ENCODE results near the gene SLC16A2.
A peak's percentile ranks its signal among the peaks of the same experiment; 100 is the strongest.
"Not testable (repeated sequence)": the region's sequence is repeated elsewhere in the genome, so short reads cannot be mapped to it uniquely, and the experiment has no call there.

Gene SLC16A2

GRCh38 chrX:74446876-74447275 lies 25.6 kb downstream of the SLC16A2 start:
- no peak for DNase-seq (ENCODE audit: low read depth)

DNA sequence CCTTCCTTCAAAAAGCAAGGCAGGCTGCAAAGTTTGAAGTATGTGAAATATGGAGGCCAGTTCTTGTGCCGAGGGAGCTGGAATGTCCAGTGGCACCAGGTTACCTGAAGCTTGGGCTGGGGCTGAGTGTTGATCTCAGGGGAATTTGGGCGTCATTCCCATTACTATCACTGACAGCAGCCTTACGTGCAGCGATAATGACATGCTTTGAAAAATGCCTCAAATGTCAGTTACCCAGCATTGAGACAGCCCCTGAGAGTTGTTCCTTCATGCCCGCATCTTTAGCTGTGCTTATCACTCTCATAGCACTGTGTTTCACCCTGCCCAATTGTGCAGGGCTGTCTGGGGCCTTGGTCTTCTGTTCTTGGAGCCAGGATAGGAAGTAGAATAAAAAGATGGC lies 27.4 kb downstream of the SLC16A2 start:
- no peak for DNase-seq (ENCODE audit: low read depth)

GRCh38 chrX:74449322-74449936 lies 28.1 kb downstream of the SLC16A2 start:
- DNase-seq (ENCODE audit: low read depth) = peak; percentile 3

DNA sequence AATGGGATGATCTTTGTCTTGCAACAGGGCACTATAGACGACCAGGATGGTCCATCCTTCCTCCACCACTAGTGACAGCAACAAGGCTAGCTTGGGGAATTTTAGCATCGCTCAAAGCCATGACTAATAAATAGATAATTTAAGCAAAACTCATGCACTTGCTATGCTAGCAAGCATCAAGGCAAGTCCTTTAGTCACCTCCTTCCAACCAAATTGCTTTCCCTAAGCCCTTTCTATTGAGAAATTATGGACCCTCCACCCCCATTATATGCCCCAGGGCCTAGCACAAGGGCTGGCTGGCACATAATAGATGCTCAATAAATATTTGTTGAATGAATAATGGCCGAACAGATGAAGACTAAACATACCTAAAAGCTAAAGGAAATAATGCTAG lies 28.6 kb downstream of the SLC16A2 start:
- no peak for DNase-seq (ENCODE audit: low read depth)

DNA sequence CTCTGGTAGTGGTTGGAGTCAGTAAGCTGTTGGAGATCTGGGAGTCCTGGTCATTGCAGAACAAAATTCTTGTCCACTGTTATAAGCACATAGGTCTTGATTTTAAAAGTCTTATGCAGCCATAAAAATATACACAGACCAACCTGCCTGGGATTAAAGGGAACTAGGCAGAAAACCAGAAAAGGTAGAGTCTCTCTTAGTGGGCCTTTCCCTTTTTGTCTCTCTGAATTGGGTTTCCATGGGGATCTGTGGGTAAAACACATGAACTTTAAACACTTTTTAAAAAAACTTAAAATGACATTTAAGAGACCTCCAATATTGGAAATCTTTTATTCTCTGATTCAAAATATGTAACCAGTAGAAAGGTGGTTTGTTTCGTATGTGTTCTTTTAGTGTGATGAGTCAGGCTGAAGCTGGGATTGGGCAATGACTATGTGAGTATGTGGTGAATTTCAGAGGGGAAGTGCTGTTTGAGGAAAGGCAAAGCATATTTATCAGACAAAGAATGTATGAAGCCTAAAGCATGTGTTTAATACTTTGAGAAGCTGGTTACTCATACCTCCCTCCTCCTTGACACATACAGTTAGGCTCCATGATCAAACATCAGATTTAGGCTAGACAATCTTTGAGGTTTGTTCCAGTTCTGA lies 29.6 kb downstream of the SLC16A2 start:
- DNase-seq (ENCODE audit: low read depth) = no peak

GRCh38 chrX:74451450-74452198 lies 30.3 kb downstream of the SLC16A2 start:
- DNase-seq (ENCODE audit: low read depth) = no peak

DNA sequence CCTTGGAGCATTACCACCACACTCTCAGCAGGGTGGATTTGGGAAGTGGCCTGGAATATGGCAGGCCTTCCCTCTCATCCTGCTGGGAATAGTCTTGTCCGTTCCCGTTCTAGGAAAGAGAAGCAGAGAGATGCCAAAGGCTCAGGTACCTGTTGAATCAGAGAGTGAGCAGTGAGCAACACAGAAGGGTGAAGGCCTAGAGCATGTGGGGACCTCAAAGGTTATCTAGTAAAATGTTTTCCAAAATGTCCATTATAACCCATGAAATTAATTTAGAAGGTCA lies 30.8 kb downstream of the SLC16A2 start:
- no peak for DNase-seq (ENCODE audit: low read depth)

- no peak for DNase-seq (ENCODE audit: low read depth)
Measured at GRCh38 chrX:74453178-74453577, 31.9 kb downstream of the SLC16A2 start.

DNA sequence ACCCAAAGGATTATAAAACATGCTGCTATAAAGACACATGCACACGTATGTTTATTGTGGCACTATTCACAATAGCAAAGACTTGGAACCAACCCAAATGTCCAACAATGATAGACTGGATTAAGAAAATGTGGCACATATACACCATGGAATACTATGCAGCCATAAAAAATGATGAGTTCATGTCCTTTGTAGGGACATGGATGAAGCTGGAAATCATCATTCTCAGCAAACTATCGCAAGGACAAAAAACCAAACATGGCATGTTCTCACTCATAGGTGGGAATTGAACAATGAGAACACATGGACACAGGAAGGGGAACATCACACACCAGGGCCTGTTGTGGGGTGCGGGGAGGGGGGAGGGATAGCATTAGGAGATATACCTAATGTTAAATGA lies 32.9 kb downstream of the SLC16A2 start:
- DNase-seq (ENCODE audit: low read depth) = not testable (repeated sequence)

- DNase-seq (ENCODE audit: low read depth) = no peak
Measured at GRCh38 chrX:74458736-74459135, 37.4 kb downstream of the SLC16A2 start.

DNA sequence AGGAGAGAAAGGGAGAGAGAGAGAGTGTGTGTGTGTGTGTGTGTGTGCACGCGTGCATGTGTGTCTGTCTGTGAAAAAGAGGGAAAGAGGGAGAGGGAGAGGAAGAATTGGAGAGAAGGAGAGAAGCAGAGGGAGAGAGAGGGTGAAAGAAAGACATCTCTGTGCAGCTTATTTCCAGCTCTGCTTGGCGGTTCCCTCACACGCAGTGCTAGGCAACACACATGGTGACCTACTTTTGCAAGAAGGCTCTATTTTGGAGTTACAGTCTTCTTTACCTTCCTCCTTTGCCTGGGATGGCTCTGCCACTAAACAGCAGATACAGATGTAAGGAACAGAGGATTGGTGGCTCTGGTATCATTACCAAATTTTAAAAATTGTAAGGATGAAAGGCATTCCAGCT lies 40.1 kb downstream of the SLC16A2 start:
- DNase-seq (ENCODE audit: low read depth) = no peak

- no peak for DNase-seq (ENCODE audit: low read depth)
Measured at GRCh38 chrX:74464722-74465121, 43.4 kb downstream of the SLC16A2 start.

DNA sequence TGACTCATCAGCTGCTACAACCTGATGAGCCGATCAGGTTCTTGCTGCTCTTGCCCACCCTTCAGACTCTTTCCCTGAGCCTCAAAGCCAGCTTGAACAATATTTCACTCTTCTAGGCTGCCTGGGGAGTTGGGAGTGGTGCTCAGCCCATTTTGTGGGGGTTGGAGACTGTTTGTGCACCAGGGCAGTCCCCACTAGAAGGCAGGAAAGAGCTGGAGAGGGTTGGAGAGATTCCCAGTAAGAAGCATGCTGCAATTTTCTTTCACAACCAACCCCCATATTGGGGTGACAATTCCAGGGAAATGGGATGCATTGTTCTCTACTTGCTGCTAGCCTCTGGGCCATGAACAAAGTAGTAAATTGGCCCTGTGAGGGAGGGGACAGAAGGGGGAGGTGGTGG lies 44.1 kb downstream of the SLC16A2 start:
- DNase-seq (ENCODE audit: low read depth) = no peak

DNA sequence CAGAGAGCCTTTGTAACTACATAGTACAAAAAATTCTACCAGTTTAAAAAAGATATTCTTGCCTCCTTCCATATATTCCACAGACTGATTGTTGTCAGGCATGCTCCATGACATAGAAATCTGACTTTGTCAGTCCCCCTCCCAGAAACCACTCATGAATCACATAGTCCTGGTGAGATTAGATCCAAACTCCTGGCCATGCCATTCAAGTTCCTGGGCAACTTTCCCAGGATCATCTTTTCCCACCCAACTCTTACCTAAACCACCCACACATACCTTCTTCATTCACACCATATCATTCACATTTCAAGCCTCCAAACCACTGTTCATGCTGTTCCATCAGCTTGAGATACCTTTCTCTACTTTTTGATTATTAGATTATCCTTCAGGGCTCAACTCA lies 46.4 kb downstream of the SLC16A2 start:
- no peak for DNase-seq (ENCODE audit: low read depth)

DNA sequence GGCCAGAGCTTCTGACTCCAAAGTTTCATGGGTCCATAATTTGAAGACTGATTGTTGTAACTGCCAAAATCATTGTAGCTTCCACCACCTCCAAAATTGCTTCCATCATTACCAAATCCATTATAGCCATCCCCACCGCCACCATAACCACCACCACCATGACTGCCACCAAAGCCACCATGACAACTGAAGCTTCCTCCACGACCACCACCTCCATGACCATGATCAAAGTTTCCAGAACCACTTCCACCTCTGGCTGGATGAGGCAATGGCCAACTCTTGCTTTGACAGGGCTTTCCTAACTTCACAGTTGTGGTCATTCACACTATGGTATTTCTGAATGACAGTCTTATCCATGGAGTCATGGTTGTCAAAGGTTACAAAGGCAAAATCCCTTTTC lies 51.8 kb downstream of the SLC16A2 start:
- DNase-seq (ENCODE audit: low read depth) = not testable (repeated sequence)

DNA sequence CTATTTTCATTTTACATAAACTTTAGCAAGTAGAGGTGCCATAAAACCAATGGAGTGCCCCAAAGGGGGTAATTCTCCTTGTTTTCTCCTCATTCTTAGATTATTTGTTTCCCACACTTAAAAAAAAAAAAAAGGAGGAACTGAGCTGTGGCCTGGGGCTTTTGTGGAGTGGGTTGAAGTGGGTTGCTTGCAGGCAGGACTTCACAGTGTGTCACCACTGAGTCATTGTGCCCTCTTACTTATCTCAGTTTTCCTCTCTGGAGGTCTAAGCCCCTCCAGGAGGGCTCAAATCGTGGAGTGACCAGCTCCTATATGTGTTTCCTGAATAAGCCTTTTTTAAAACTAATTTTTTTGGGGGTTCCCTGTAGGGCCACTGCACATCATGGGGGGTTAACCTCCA lies 69.0 kb downstream of the SLC16A2 start:
- no peak for DNase-seq (ENCODE audit: low read depth)

DNA sequence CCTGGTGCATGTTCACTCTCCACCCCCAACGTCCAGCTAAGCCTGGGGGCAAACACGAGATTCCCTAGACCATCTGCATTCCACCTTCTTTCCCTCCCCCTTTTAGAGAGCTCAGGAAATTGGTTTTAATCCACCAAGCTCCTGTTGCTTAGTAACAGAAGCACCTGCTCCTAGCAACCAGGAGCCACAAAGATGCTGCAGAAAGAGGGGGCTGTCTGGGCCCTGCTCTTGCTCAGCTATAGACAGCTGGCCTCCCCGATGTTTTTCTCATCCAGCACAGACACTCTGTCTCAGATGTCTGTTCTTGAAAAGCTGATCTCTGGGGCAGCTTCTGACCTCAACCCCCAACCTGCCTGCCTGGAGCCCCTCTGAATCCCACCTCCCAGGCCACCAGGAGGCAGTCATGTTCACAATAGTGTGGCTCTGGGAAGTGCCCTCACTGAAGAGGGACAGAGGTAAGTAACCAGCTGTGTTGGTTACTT lies 71.5 kb downstream of the SLC16A2 start:
- DNase-seq (ENCODE audit: low read depth) = peak; percentile 2

DNA sequence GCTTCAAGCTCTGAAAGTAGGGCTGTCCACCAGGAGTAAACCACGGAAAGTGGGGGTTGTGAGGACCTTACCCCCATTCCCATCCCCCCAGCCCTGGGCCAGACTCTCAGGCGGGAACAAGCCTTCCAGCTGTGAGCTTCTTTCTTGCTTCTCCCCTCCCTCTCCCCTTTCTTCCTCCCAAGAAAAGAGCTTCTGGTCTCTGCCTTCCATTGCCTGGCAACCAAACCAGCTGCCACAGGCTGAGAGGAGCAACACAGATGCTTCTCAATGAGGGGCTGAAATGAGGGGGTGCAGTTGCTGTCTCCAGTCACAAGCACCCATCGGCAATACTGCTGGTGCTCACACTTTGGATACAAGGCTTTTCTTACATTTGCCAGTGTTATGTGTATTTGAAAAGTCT lies 72.5 kb downstream of the SLC16A2 start:
- DNase-seq (ENCODE audit: low read depth) = no peak

- DNase-seq (ENCODE audit: low read depth) = no peak
Measured at GRCh38 chrX:74498924-74499323, 77.6 kb downstream of the SLC16A2 start.

GRCh38 chrX:74500067-74500466 lies 78.8 kb downstream of the SLC16A2 start:
- DNase-seq (ENCODE audit: low read depth) = no peak

DNA sequence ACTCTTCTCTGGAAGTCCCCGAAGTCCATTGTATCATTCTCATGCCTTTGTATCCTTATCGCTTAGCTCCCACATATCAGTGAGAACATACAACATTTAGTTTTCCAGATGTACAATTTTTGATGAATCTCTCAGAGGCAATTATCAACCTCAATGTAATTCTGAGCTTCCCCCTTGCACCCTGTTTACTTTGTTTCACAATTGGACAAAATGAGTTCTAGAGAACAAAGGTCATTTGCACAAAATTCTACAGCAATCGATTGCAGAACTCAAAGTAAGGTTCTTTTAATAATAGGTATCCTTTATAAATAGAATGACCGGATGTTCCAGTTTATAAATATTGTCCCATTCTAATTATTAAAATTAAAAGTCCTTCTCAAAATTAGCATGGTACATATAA lies 79.3 kb downstream of the SLC16A2 start:
- DNase-seq (ENCODE audit: low read depth) = no peak

DNA sequence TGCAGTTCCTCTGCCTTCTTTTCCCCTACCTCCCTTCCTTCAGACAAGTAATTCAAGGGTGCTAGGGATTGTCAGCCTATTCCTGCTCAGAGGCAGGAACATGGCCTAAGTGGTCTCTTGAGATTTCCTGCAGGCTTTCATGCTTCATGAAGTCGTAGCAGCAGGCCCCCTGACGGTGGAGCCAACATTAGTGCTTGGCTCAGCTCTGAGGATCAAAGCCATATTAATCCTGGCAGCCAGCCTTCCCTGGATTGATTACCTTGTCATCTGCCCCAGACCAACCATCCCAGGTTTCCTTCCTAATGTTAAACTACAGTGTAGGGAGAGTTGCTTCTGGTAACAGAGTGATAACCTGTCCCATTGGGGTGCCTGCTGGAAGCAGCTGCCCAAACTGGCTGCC lies 84.1 kb downstream of the SLC16A2 start:
- DNase-seq (ENCODE audit: low read depth) = no peak

- no peak for DNase-seq (ENCODE audit: low read depth)
Measured at GRCh38 chrX:74506317-74507115, 85.2 kb downstream of the SLC16A2 start.

All from activated T-cell treated with anti-CD3 and anti-CD28 coated beads for 1 hour (primary cell).